ENCODE data around the gene PLA2G3.
A peak's percentile ranks its signal among the peaks of the same experiment; 100 is the strongest.
"Not testable (repeated sequence)": the region's sequence is repeated elsewhere in the genome, so short reads cannot be mapped to it uniquely, and the experiment has no call there.

PLA2G3 gene

DNA sequence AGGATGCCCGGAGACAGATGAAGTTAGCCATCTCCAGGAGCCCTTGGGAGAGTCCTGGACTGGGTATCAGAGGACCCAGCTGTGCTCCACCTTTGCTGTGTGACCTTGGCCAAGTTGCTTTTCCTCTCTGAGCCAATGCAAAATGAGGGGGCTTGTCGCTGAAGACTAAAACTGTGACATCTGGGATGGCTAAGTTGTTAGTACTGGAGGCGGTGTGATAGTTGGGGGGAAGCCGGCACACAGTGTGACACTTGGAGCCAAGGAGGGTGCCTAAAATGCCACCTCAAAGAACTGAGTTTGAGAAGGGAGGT is 17.1 kb downstream of the PLA2G3 start:
- DNase-seq (ENCODE audit: low read depth, low spot score), result no peak

DNA sequence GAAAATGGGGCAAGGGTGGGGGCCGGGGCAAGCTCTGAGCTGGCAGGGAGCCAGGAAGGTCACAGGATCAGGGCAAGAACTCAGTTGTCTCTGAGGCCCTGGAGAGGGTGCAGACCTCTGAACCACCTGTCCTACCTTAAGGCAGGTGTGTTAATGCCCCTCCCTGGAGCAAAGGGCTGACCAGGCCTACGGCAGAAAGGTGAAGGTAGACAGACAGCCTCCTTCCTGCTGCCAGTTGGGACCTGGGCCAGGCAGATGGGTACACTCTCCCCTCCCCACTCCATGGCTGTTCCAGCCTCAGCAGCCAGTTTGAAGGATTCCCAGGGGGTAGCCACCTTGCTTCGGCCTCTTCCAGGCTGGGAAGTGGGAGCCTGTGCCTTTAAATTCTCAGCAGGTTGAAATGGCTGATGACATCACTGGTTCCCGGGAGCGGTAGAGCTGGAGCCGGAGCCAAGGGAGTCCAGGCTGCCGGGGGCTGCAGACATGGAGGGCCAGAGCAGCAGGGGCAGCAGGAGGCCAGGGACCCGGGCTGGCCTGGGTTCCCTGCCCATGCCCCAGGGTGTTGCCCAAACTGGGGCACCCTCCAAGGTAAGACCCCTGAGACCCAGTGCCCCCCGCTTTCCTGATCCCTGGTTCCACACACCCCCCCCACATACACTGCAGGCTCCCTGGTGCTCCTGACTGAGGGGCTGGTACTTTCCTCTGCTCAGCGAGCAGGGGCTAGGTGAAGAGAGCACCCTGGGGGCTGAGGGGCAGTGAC is 17.6 kb downstream of the PLA2G3 start, which contains the start of gene INPP5J:
Gene INPP5J (plus strand): TSS at position 435 of the 760 bp plus-strand sequence. CDS start 49 bp downstream, at position 484.
- DNase-seq (ENCODE audit: low read depth, low spot score), result no peak

DNA sequence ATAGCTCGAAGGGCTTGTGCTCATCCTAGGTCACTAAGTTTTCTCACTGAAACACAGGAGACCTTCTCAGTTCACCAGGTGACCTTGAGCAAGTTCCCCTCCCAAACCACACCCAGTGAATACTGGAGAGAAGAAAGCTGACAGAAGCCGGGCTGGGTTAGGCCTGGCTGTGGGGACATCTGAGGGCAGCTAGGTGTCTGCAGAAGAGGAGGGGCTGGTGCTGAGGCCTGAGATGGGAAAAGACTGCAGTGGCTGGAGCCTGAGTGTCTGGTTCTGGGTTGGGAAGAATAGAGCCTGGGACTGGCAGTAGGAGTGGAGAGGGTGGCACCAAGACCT is 18.1 kb downstream of the PLA2G3 start:
- no peak for DNase-seq (ENCODE audit: low read depth, low spot score)

DNA sequence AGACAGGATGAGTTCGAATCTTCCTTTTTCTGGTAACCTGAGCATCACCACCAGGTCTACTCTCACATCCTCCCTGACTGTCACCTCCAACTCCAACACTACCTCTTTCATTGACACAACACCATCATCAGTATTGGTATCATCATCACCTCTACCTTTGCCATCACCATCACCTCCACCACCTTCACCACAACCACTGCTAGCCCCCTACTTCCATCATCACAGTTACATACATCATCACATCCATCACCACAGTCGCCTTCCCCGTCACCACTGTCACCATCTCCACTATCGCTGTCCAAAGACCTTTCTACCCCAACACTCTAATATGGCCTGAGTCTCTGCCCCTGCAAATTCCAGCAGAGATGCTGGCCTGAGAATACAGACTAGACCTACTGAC is 18.9 kb downstream of the PLA2G3 start:
- DNase-seq (ENCODE audit: low read depth, low spot score), result no peak

- DNase-seq (ENCODE audit: low read depth, low spot score), result no peak
These were observed 19.7 kb downstream of the PLA2G3 start for GRCh38 chr22:31120642-31121041.

DNA sequence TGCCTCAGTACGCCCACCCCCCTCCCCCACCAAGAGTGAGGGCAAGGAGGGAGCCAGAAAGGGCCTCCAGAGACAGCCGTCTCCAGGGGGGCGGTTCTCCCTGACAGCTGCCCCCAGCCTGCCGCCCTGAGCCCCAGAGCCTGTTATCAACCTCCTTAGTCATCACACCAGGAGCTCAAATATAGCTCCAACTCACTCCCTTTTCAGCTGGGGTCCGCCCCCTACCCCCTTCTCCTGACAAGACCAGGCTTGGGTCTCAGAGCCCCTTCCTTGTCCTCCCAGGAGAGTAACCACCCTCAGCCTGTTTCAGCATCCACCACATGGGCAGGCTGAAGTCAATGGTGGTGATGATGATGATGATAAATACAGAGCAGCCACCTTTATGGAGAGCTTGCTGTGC is 20.1 kb downstream of the PLA2G3 start:
- DNase-seq (ENCODE audit: low read depth, low spot score), result no peak

GRCh38 chr22:31119026-31119717 is 21.1 kb downstream of the PLA2G3 start:
- no peak for DNase-seq (ENCODE audit: low read depth, low spot score)

DNA sequence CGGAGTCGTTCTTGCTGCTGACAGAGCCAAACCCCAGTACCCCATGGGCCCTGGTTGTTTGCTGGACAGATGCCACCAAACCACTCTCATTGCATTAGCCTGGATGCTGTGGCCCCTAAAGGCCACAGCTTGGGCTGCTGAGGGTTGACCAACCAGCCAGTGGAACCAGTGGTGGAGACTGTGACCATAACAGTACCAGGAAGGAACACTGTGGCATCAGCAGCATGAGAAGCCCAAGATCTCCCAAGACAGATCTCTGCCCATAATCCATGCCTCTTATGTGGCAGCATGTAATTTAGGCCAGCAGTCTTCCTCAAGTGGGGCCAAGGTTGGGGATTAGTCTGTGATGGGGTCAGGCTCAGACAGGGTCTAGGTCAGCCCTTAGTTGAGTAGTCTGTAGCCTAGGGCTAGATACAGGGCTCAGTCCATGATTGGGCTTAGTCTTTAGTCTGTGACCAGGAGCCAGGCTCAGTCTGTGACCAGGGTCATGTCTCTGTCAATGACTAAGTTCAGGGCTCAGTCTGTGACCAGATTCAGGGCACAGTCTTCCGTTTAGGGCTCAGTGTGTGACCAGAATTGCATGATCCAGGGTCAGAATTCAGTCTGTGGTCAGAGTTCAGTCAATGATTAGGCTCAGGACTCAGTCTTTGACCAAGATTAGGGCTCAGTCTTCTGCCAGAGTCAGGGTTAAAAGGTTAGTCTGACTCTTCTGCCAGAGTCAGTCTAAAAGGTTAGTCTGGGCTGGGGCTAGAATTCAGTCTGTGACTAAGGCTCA is 22.1 kb downstream of the PLA2G3 start:
- DNase-seq (ENCODE audit: low read depth, low spot score), result no peak

GRCh38 chr22:31112547-31113091 is 27.7 kb downstream of the PLA2G3 start:
- DNase-seq (ENCODE audit: low read depth, low spot score), result not testable (repeated sequence)

DNA sequence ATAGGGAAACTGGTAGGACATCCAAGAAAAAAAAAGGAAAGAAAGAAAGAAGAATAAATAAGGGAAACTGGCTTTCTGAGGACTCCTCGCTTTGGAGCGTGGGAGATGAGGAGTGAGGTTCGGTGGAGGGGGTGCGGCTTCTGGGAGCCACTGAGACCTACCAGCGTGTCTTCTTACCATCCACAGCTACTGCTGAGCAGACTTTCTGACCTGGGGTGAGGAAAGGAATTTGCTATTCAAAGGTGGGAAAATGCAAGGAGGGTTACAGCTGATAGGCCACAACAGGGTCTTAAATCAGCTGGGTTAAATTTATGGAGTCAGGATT is 32.5 kb downstream of the PLA2G3 start:
- no peak for DNase-seq (ENCODE audit: low read depth, low spot score)

DNA sequence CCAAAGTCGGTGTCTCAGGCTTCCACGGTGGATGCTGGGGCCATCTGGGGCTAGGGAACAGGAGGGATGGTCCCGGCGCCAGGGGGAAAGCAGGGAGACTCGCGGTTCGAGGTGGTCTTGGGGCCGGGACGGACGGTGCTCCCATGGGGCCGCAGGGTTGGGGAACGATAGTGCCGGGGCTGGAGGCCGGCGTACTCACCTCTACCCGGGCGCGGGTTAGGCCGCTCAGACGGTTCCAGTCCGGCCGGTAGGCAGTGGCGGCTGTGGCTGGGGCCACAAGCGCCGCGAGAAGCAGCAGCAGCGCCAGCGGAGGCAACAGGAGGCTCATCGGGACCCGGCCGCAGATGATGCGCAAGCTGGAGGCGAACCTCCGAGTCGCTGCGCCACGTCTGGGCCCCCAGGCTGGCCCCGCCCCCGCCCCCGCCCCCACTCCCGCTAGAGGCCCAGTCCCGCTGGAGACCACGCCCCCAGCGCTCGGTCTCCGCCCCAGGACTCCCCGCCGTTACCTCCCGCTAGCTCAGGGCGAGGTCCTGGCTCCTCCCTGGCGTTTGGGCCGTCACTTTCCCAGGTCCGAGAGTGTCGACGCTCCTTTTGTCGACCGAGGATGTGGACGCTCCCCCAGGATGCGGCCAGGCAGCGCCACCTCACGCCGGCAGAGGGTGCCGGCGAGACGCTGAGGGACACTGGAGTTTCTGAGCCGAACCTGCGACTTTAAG is 33.0 kb downstream of the PLA2G3 start, which contains the start of gene SELENOM:
Gene SELENOM (minus strand): TSS at position 391 of the 716 bp plus-strand sequence. CDS start 63 bp downstream, at position 328.
- DNase-seq (ENCODE audit: low read depth, low spot score), result peak; percentile 65

GRCh38 chr22:31106731-31107177 is 33.6 kb downstream of the PLA2G3 start:
- DNase-seq (ENCODE audit: low read depth, low spot score), result no peak

- DNase-seq (ENCODE audit: low read depth, low spot score), result no peak
These were observed 34.2 kb downstream of the PLA2G3 start for GRCh38 chr22:31106001-31106571.

DNA sequence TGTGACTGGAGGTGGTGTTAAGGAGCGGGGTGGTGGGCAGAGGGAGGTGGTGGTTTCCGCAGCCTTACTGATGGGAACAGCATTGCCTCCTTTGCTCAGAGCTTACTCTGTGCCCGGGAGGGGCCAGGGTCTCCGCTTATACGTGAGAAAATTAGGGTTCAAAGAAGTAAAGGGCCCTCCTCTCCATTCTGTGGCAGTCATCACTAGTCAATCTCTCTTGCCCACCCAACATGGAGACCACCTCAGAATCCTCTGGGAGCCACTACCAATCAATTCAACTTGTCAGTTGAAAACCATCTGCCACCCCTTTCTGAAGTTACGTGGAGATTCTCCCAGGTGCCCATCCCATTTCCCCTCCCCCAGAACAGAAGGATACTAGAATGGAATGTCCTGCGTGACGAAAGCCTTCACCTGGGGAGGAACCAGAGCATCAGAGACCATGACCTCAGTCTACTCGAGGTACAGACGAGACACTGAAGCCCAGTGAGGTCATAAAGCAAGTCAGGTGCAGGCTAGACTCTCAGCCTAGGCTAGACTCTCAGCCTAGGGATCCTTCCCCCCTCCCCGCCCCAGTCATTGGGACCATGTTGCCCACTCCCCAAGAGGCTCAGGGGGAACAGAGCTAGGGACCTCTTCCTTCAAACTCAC is 34.9 kb downstream of the PLA2G3 start:
- DNase-seq (ENCODE audit: low read depth, low spot score), result no peak

- DNase-seq (ENCODE audit: low read depth, low spot score), result no peak
These were observed 35.4 kb downstream of the PLA2G3 start for GRCh38 chr22:31104869-31105268.

DNA sequence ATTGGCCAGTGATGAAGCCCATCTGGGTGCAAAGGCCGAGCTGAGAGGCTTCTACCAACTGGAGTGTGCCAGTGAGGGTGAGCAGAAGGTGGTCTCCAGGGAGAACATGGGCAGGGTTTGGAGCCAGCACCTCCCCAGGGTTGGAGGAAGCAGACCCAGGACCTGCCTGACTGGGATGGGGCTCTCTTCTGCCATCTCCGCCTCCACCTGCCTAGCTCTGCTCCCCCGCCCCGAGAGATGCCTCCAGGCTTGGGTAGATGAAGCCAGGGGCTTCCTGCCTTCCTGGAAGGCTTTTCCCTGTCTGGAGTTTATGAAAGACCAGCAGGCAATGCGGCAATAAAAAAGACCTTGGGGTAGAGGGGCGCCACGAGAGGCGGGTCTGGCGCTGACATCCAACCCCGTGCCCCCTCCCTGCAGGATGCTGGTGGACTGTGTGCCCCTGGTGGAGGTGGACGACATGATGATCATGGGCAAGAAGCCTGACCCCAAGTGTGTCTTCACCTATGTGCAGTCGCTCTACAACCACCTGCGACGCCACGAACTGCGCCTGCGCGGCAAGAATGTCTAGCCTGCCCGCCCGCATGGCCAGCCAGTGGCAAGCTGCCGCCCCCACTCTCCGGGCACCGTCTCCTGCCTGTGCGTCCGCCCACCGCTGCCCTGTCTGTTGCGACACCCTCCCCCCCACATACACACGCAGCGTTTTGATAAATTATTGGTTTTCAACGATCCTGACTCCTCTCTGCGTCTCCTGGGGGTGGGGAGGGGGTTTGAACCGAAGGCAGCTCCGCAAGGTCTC is 36.2 kb downstream of the PLA2G3 start:
- no peak for DNase-seq (ENCODE audit: low read depth, low spot score)

- DNase-seq (ENCODE audit: low read depth, low spot score), result no peak
These were observed 37.2 kb downstream of the PLA2G3 start for GRCh38 chr22:31103111-31103510.

GRCh38 chr22:31102441-31103081 is 37.7 kb downstream of the PLA2G3 start:
- DNase-seq (ENCODE audit: low read depth, low spot score), result no peak

- DNase-seq (ENCODE audit: low read depth, low spot score), result no peak
These were observed 39.4 kb downstream of the PLA2G3 start for GRCh38 chr22:31100762-31101525.

Data from activated CD4-positive, CD25-positive, alpha-beta regulatory T cell treated with anti-CD3 and anti-CD28 coated beads, Interleukin-2, amount 50 U/mL, for 16 hours (primary cell).